NCI-H2171 treated with DMSO at 0.1 percent for 48 hours (cell line): ENCODE measurements around the gene THOC6.
"Not testable (repeated sequence)": the region's sequence is repeated elsewhere in the genome, so short reads cannot be mapped to it uniquely, and the experiment has no call there.

Source experiments
- DNase-seq: peaks from one replicate; lab custom pipeline; 2025; lab: John Stamatoyannopoulos, UW

The THOC6 gene

GRCh38 chr16:3030222-3031212, 6.7 kb downstream of the THOC6 start:
- DNase-seq, result no peak

- DNase-seq, result no peak
Measured at GRCh38 chr16:3032624-3033023, 8.8 kb downstream of the THOC6 start.

GRCh38 chr16:3035289-3035971, 11.6 kb downstream of the THOC6 start:
- DNase-seq, result peak; percentile 66

- no peak for DNase-seq
Measured at GRCh38 chr16:3035972-3036725, 12.3 kb downstream of the THOC6 start.

GRCh38 chr16:3036726-3037315, 13.0 kb downstream of the THOC6 start, which contains the start of gene BICDL2:
Gene BICDL2, minus strand, starts transcription at chr16:3036944. Its CDS starts 1,448 bp downstream, at chr16:3035496.
- DNase-seq, result no peak

GRCh38 chr16:3038256-3038655, 14.4 kb downstream of the THOC6 start:
- peak; percentile 62 for DNase-seq

- no peak for DNase-seq
Measured at GRCh38 chr16:3038896-3039295, 15.1 kb downstream of the THOC6 start.

GRCh38 chr16:3042376-3042775, 18.5 kb downstream of the THOC6 start:
- DNase-seq, result no peak

- no peak for DNase-seq
Measured at GRCh38 chr16:3044708-3045107, 20.9 kb downstream of the THOC6 start.

- no peak for DNase-seq
Measured at GRCh38 chr16:3045758-3046640, 22.2 kb downstream of the THOC6 start, which contains the start of gene MMP25. Gene MMP25, plus strand, starts transcription at chr16:3046561. Its CDS starts 357 bp downstream, at chr16:3046918.

- DNase-seq, result no peak
Measured at GRCh38 chr16:3046641-3047386, 23.0 kb downstream of the THOC6 start.

- DNase-seq, result no peak
Measured at GRCh38 chr16:3047387-3047720, 23.5 kb downstream of the THOC6 start.

- DNase-seq, result no peak
Measured at GRCh38 chr16:3049921-3050481, 26.2 kb downstream of the THOC6 start.

GRCh38 chr16:3050487-3050886, 26.7 kb downstream of the THOC6 start:
- no peak for DNase-seq

GRCh38 chr16:3051009-3051408, 27.2 kb downstream of the THOC6 start:
- no peak for DNase-seq

GRCh38 chr16:3051494-3051893, 27.7 kb downstream of the THOC6 start:
- DNase-seq, result no peak

- not testable (repeated sequence) for DNase-seq
Measured at GRCh38 chr16:3052571-3053329, 28.9 kb downstream of the THOC6 start.

- DNase-seq, result not testable (repeated sequence)
Measured at GRCh38 chr16:3053330-3053710, 29.5 kb downstream of the THOC6 start.
